ENCODE measurements around the gene SSR3.

DNA sequence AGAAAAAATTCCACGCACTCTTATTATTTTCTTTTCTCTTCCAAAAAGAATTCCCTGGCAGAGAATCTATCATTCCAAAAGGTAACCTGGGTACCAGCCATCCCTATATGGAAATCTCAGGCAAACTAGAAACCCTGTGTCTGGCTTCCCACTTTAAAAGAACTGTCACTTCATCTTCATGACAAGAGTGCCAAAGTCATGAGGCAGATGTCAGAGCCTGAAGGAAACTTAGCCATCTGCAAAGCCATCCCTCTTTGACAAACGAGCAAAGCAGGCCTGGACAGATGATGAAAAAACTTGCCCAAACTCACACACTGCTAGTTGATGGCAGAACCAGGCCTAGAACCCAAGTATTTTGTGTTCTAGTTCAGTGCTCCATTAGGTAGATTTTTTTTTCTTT is 15.9 kb downstream of the SSR3 start:
- TF ChIP-seq POLR2A (IDR thresholded peaks at IDR 0.05) (no peak), POLR2AphosphoS5 (IDR thresholded peaks at IDR 0.05) (no peak)

Measured in gastroesophageal sphincter (tissue), 2 donors.